ENCODE data around the gene TNFAIP1. TPM values are rescaled to one million over a fixed set of nuclear protein-coding genes. Genes with fewer than 3 reads are reported as not detected.

The TNFAIP1 gene
- total RNA-seq, 4 donors from 2014 or later = 25.6 to 137 (median 49.4) TPM

DNA sequence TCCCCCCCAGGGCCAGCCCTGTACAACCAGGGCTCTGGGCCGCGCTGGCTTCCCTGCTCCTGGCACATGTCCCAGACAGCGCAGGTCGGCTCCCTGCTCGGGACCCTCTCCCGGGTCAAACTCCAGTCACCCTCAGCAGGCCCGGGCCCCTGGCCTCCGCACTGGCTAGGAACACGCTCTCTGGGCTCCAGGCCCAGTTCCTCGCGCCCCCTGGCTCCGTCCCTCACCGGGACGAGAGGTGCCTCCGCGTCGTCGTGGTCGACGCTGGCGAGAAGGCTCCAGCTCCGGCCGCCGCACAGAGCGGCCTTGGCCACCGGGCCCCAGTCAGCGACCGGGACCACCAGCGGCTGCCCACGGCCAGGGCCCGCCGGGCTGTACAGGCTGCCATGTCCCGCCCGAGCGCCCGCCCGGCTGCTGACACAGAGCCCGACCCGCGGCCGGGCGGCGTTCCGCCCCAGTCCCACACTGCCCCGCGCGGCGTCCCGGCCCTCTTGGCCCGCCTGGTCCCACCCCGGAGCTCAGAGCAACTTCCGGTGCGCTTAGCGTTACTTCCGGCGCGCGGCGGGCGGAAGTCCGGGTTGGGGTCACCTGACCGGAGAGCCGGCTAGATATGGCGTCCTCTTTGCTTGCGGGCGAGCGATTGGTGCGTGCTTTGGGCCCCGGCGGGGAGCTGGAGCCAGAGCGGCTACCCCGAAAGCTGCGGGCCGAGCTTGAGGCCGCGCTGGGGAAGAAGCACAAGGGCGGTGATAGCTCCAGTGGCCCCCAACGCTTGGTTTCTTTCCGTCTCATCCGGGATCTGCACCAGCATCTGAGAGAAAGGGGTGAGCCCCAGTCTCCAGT, 21.7 kb downstream of the TNFAIP1 start, which contains the start of gene POLDIP2:
TSS of gene POLDIP2 (minus strand) at position 467 of the 840 bp plus-strand sequence. CDS start at position 388, 79 bp downstream.
- in situ Hi-C loops (cut with MboI; ENCODE audit: low pct_ligation_motif_present in 1 of 4, low pct_unique_long_range_greater_than_20kb in 1 of 4, low sequenced_read_pairs in 3 of 4) = no loop called here
- DNase-seq = peak; percentile 96
- WGBS, 2 donors (ENCODE audit: low coverage in 1 of 2) = 1% methylated on average over 58 of the region's 80 CpGs; no CpG with 5 or more reads in 1 of the 2 donors
- peak; percentile 88 for TF ChIP-seq POLR2A (IDR thresholded peaks at IDR 0.05)
- TF ChIP-seq POLR2AphosphoS5 (IDR thresholded peaks at IDR 0.05) = peak; percentile 87 to 92 (median 88)
- TF ChIP-seq, protein P1, sequence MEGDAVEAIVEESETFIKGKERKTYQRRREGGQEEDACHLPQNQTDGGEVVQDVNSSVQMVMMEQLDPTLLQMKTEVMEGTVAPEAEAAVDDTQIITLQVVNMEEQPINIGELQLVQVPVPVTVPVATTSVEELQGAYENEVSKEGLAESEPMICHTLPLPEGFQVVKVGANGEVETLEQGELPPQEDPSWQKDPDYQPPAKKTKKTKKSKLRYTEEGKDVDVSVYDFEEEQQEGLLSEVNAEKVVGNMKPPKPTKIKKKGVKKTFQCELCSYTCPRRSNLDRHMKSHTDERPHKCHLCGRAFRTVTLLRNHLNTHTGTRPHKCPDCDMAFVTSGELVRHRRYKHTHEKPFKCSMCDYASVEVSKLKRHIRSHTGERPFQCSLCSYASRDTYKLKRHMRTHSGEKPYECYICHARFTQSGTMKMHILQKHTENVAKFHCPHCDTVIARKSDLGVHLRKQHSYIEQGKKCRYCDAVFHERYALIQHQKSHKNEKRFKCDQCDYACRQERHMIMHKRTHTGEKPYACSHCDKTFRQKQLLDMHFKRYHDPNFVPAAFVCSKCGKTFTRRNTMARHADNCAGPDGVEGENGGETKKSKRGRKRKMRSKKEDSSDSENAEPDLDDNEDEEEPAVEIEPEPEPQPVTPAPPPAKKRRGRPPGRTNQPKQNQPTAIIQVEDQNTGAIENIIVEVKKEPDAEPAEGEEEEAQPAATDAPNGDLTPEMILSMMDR (IDR thresholded peaks at IDR 0.05) = no peak
- no peak for TF ChIP-seq EP300 (IDR thresholded peaks at IDR 0.05; ENCODE audit: low read depth)
- Histone ChIP-seq H3K36me3 (peaks cover 0 to 49% (median 23%) of the 10 kb centered on the region in 4 donors), H3K27me3 (no peaks in the 10 kb centered on the region), H3K9me3 (no peaks in the 10 kb centered on the region), H3K4me1 (peaks cover 16 to 24% (median 18%) of the 10 kb centered on the region in 4 donors), H3K4me3 (peak within 1 kb of the TSS; percentile 75 to 95 (median 93)), H3K27ac (peak within 1 kb of the TSS; percentile 88 to 94 (median 91))
- intact Hi-C loops (cut with DNase I; ENCODE audit: low total_unique reads) = no loop called here

DNA sequence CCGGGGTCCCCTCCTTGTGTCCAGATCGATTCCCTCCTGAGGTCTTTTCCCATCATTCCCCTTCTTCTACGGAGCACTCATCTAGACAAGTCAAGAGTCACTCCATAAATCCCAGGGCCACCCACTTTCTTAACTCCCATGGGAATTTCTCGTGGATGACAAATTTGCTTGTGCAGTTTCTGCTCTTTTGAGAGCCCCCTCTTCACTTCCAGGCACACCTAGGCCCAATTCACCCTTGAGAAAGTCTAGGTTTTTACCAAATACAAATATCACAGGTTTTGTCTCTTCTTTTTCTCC, 22.3 kb downstream of the TNFAIP1 start:
- H3K36me3 ChIP-seq = peaks cover 0 to 51% (median 20%) of the 10 kb centered on the region in 4 donors
- TF ChIP-seq EP300 (IDR thresholded peaks at IDR 0.05; ENCODE audit: low read depth) (no peak), POLR2A (IDR thresholded peaks at IDR 0.05) (no peak)
- TF ChIP-seq, protein P1 (IDR thresholded peaks at IDR 0.05) = no peak
- intact Hi-C loops (cut with DNase I; ENCODE audit: low total_unique reads) = no loop called here
- peak overlapping the region; percentile 33 to 95 (median 93) for H3K4me3 ChIP-seq
- peak overlapping the region; percentile 88 to 94 (median 91) for H3K27ac ChIP-seq
- no peaks in the 10 kb centered on the region for H3K9me3 ChIP-seq
- no peak for DNase-seq
- WGBS, 2 donors (ENCODE audit: low coverage in 1 of 2) = 3 to 20% methylated on average over 1 to 4 of the region's 4 CpGs
- in situ Hi-C loops (cut with MboI; ENCODE audit: low pct_ligation_motif_present in 1 of 4, low pct_unique_long_range_greater_than_20kb in 1 of 4, low sequenced_read_pairs in 3 of 4) = no loop called here
- no peaks in the 10 kb centered on the region for H3K27me3 ChIP-seq
- H3K4me1 ChIP-seq = peaks cover 16 to 24% (median 18%) of the 10 kb centered on the region in 4 donors

DNA sequence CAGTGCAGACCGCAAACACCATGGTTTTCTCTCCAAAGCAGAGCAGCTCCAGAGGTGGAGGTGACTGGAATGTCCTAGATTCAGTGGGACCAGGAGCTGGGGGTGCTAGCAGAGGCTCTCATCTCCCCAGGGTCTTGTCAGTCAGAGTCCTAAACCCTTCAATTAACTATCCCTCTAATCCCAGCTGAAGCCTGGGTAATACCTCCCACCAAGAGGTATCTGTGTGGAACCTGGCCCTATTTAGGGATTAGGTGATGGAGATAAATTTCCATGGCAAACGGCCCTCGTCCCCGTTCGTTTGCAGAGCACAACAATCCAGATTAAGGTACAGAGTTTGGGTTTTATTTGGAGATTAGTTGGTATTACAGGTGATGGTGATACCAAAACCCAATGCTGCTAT, 27.6 kb downstream of the TNFAIP1 start:
- in situ Hi-C loops (cut with MboI; ENCODE audit: low pct_ligation_motif_present in 1 of 4, low pct_unique_long_range_greater_than_20kb in 1 of 4, low sequenced_read_pairs in 3 of 4) (no loop called here), intact Hi-C loops (cut with DNase I; ENCODE audit: low total_unique reads) (no loop called here)
- H3K36me3 ChIP-seq = peaks cover 0 to 45% (median 15%) of the 10 kb centered on the region in 4 donors
- no peak for DNase-seq
- no peak overlapping the region for H3K27ac ChIP-seq
- peaks cover 3 to 6% (median 5%) of the 10 kb centered on the region in 4 donors for H3K4me1 ChIP-seq
- WGBS, 2 donors (ENCODE audit: low coverage in 1 of 2) = 88% methylated on average over 5 of the region's 5 CpGs; no CpG with 5 or more reads in 1 of the 2 donors
- TF ChIP-seq POLR2A (IDR thresholded peaks at IDR 0.05) (no peak), POLR2AphosphoS5 (IDR thresholded peaks at IDR 0.05) (no peak), EP300 (IDR thresholded peaks at IDR 0.05; ENCODE audit: low read depth) (no peak)
- TF ChIP-seq, protein P1 (IDR thresholded peaks at IDR 0.05) = no peak
- H3K4me3 ChIP-seq = no peak overlapping the region
- H3K9me3 ChIP-seq = no peaks in the 10 kb centered on the region
- H3K27me3 ChIP-seq = no peaks in the 10 kb centered on the region

DNA sequence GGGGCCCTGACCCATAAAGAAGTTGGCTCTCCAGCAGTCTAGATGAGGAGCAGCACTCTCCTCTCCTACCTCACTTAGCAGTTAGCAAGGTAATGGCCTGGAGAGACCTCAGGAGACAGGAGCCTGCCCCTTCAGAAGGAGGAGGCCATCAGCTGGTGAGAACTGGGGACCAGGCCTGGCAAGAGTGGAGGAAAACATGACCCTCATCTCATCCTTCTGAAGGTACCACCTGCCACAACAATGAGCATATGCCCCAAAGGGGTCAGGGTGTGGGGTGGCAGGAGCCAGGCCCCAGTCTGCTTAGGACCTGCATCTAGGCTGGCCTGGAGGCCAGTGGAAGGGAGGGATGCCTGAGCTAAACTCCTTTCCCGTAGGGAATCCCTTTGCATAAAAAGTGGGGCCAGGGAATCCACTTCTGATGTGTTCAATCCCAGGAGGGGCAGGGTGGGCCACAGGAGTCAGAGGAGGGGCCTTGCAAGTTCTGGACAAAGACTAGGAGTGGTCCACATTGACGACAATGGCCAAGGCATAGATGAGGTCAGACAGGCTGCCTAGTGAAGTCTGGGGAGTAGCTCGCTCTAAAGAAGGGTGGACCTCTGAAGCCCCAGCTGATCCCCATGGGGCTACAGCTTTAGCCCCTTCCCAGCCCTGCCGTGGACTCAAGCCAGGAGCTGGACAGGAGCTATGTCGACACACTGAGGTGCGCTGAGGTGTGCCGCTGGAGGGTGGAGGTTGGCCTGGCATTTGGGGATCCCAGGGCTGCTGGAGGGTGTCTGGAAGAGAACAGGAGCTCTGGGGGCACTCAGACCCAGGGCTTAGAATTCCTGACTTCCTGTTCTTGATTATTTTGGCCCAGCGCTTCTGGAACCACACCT, 28.5 kb downstream of the TNFAIP1 start:
- in situ Hi-C loops (cut with MboI; ENCODE audit: low pct_ligation_motif_present in 1 of 4, low pct_unique_long_range_greater_than_20kb in 1 of 4, low sequenced_read_pairs in 3 of 4) (no loop called here), intact Hi-C loops (cut with DNase I; ENCODE audit: low total_unique reads) (no loop called here)
- no peaks in the 10 kb centered on the region for H3K27me3 ChIP-seq
- no peaks in the 10 kb centered on the region for H3K4me1 ChIP-seq
- peaks cover 0 to 45% (median 15%) of the 10 kb centered on the region in 4 donors for H3K36me3 ChIP-seq
- TF ChIP-seq, protein P1 (IDR thresholded peaks at IDR 0.05) = no peak
- TF ChIP-seq EP300 (IDR thresholded peaks at IDR 0.05; ENCODE audit: low read depth) (no peak), POLR2A (IDR thresholded peaks at IDR 0.05) (no peak), POLR2AphosphoS5 (IDR thresholded peaks at IDR 0.05) (no peak)
- WGBS, 2 donors (ENCODE audit: low coverage in 1 of 2) = 90% methylated on average over 8 of the region's 8 CpGs; no CpG with 5 or more reads in 1 of the 2 donors
- no peaks in the 10 kb centered on the region for H3K9me3 ChIP-seq
- DNase-seq = no peak
- H3K27ac ChIP-seq = no peak overlapping the region
- H3K4me3 ChIP-seq = no peak overlapping the region
